ENCODE results near the gene SERPINB4. TPM values are rescaled to one million over a fixed set of nuclear protein-coding genes. Genes with fewer than 3 reads are reported as not detected.
A peak's percentile ranks its signal among the peaks of the same experiment; 100 is the strongest.
"Not testable (repeated sequence)": the region's sequence is repeated elsewhere in the genome, so short reads cannot be mapped to it uniquely, and the experiment has no call there.

Gene SERPINB4
- total RNA-seq (not detected in 2 replicates), polyA plus RNA-seq (not detected in 2 replicates)

DNA sequence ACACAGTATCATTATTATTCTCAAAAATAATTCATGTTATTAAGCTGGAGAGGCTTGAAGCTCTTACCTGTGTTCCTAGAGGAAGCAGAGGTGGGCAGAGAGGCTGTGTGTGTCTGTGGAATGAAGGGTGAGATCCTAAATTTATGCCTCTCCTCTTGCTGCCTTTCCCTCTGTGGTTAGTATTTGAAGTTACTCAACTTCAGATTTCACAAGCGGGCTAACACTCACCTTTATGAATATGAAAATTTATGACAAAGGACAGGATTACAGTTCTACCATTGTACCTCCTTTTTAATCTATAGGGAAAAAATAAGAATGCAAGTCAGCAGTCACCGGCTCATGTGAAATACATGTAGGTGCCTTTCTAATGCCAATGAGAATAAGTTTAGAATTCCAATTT lies at the start of gene SERPINB4:
Gene SERPINB4 (minus strand): TSS at position 115 of the 400 bp plus-strand sequence. CDS start 679 bp downstream, outside the sequence.
- H3K27ac ChIP-seq; H3K36me3 ChIP-seq (replicated peaks; ENCODE audit: insufficient read depth, low read depth); H3K27me3 ChIP-seq; DNase-seq (ENCODE audit: low spot score); H2AFZ ChIP-seq; H3K4me1 ChIP-seq (ENCODE audit: insufficient read depth); H3K79me2 ChIP-seq; H3K4me2 ChIP-seq; H3K4me3 ChIP-seq; H3K9me2 ChIP-seq (replicated peaks; ENCODE audit: insufficient read depth); H4K20me1 ChIP-seq (ENCODE audit: insufficient read depth, poor library complexity, severe bottlenecking); H3K9me3 ChIP-seq (ENCODE audit: low read depth): not testable (repeated sequence)
- 86% methylated on average over 1 of the region's 2 CpGs for WGBS (ENCODE audit: low lambda C conversion rate, missing lambda C conversion rate)

DNA sequence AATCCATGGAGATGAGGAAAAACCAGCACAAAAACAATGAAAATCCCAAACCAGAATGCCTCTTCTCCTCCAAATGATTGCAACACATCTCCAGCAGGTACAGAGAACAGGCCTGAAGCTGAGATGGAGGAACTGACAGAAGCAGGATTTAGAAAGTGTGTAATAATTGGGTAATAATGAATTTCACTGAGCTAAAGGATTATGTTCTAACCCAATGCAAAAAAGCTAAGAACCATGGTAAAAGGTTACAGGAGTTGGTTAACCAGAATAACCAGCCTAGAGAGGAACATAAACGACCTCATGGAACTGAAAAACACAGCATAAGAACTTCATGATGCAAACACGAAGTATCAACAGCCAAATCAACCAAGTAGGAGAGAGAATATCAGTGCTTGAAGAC lies 45.0 kb upstream of the SERPINB4 start:
- TF ChIP-seq CTCF (IDR thresholded peaks at IDR 0.05; ENCODE audit: poor library complexity), result no peak
- TF ChIP-seq EZH2 (IDR thresholded peaks at IDR 0.05; ENCODE audit: borderline replicate concordance), result no peak
- TF ChIP-seq EZH2phosphoT487 (IDR thresholded peaks at IDR 0.05; ENCODE audit: low read depth, severe bottlenecking, unreplicated experiment), result no peak
- no peaks in the 10 kb centered on the region for H3K79me2 ChIP-seq
- 79% methylated on average over 2 of the region's 2 CpGs for WGBS (ENCODE audit: low lambda C conversion rate, missing lambda C conversion rate)
- H3K4me2 ChIP-seq, result no peak overlapping the region
- no peak overlapping the region for H3K27ac ChIP-seq
- H3K27me3 ChIP-seq, result no peaks in the 10 kb centered on the region
- H3K9me3 ChIP-seq (ENCODE audit: low read depth), result no peaks in the 10 kb centered on the region
- H3K36me3 ChIP-seq (replicated peaks; ENCODE audit: insufficient read depth, low read depth), result no peaks in the 10 kb centered on the region
- H3K9me2 ChIP-seq (replicated peaks; ENCODE audit: insufficient read depth), result no peaks in the 10 kb centered on the region
- no peak overlapping the region for H2AFZ ChIP-seq
- no peak overlapping the region for H3K4me3 ChIP-seq
- DNase-seq (ENCODE audit: low spot score), result no peak
- no peaks in the 10 kb centered on the region for H4K20me1 ChIP-seq (ENCODE audit: insufficient read depth, poor library complexity, severe bottlenecking)
- peaks cover 3% of the 10 kb centered on the region for H3K4me1 ChIP-seq (ENCODE audit: insufficient read depth)

DNA sequence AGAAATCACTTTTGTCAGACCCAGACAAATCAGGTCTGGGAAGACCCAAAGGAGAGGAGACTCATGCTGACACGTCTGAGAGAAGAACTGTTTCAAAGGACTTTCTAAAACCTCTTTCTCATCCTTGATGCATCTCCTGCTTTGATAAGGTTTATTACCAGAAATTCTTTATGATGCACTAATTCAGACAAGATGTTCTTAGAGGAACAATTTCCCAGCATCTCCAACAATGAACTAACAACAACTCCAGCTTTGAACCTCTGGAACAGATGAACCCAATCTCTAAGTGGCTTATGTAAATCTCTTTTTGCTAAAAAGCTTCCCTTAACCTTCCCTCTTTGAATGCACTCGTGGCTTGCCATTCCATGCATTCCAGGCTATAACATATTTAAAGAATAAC lies 42.8 kb upstream of the SERPINB4 start:
- no peak for TF ChIP-seq EZH2 (IDR thresholded peaks at IDR 0.05; ENCODE audit: borderline replicate concordance)
- TF ChIP-seq EZH2phosphoT487 (IDR thresholded peaks at IDR 0.05; ENCODE audit: low read depth, severe bottlenecking, unreplicated experiment), result no peak
- no peak for TF ChIP-seq CTCF (IDR thresholded peaks at IDR 0.05; ENCODE audit: poor library complexity)
- no peaks in the 10 kb centered on the region for H3K36me3 ChIP-seq (replicated peaks; ENCODE audit: insufficient read depth, low read depth)

GRCh38 chr18:63684718-63685117 lies 40.7 kb upstream of the SERPINB4 start:
- no peak overlapping the region for H3K4me3 ChIP-seq
- no peak for DNase-seq (ENCODE audit: low spot score)
- WGBS (ENCODE audit: low lambda C conversion rate, missing lambda C conversion rate), result 98% methylated on average over 3 of the region's 3 CpGs
- H4K20me1 ChIP-seq (ENCODE audit: insufficient read depth, poor library complexity, severe bottlenecking), result no peaks in the 10 kb centered on the region
- no peaks in the 10 kb centered on the region for H3K36me3 ChIP-seq (replicated peaks; ENCODE audit: insufficient read depth, low read depth)
- H3K27me3 ChIP-seq, result no peaks in the 10 kb centered on the region
- peak overlapping the region; percentile 97 for H3K27ac ChIP-seq
- no peak overlapping the region for H3K4me2 ChIP-seq
- no peak overlapping the region for H2AFZ ChIP-seq
- no peaks in the 10 kb centered on the region for H3K79me2 ChIP-seq
- H3K4me1 ChIP-seq (ENCODE audit: insufficient read depth), result peaks cover 35% of the 10 kb centered on the region
- no peaks in the 10 kb centered on the region for H3K9me2 ChIP-seq (replicated peaks; ENCODE audit: insufficient read depth)
- H3K9me3 ChIP-seq (ENCODE audit: low read depth), result no peaks in the 10 kb centered on the region
- TF ChIP-seq CTCF (IDR thresholded peaks at IDR 0.05; ENCODE audit: poor library complexity) (no peak), EZH2 (IDR thresholded peaks at IDR 0.05; ENCODE audit: borderline replicate concordance) (no peak), EZH2phosphoT487 (IDR thresholded peaks at IDR 0.05; ENCODE audit: low read depth, severe bottlenecking, unreplicated experiment) (no peak)

More for the DNA sequence above, 42.8 kb upstream of the SERPINB4 start:
- Histone ChIP-seq H3K9me2 (replicated peaks; ENCODE audit: insufficient read depth) (no peaks in the 10 kb centered on the region), H3K27me3 (no peaks in the 10 kb centered on the region), H3K4me2 (no peak overlapping the region), H2AFZ (no peak overlapping the region), H3K27ac (no peak overlapping the region), H3K4me3 (no peak overlapping the region), H3K4me1 (ENCODE audit: insufficient read depth) (peaks cover 24% of the 10 kb centered on the region), H4K20me1 (ENCODE audit: insufficient read depth, poor library complexity, severe bottlenecking) (no peaks in the 10 kb centered on the region), H3K9me3 (ENCODE audit: low read depth) (no peaks in the 10 kb centered on the region), H3K79me2 (no peaks in the 10 kb centered on the region)
- WGBS (ENCODE audit: low lambda C conversion rate, missing lambda C conversion rate), result 44% methylated on average over 2 of the region's 2 CpGs
- DNase-seq (ENCODE audit: low spot score), result no peak
